Prostate gland (tissue), 2 donors: ENCODE measurements around the gene MT1H. TPM values are rescaled to one million over a fixed set of nuclear protein-coding genes. Genes with fewer than 3 reads are reported as not detected.

ENCODE experiments used
- DNase-seq: peaks from one replicate; pipeline ENCODE4 v3.0.0-alpha.2; 2019; ENCODE audit warnings: low spot score
- H3K27ac ChIP-seq, 2 donors: fragments of 200-600 bp; sonication (generic); 2 replicates each; pipeline ENCODE4 v1.5.1; 2017 to 2019
- H3K27me3 ChIP-seq: fragments of 200-600 bp; sonication (generic); replicated peaks from 2 replicates; pipeline ENCODE4 v1.5.1; 2019; ENCODE audit not compliant: insufficient read depth
- H3K36me3 ChIP-seq, 2 donors: fragments of 200-600 bp; sonication (generic); 1 replicate in 1 of 2; 2 replicates in 1 of 2; pipeline versions ENCODE4 v1.5.1 to v1.8.1; 2017 to 2019
- H3K4me1 ChIP-seq: fragments of 200-600 bp; sonication (generic); replicated peaks from 2 replicates; pipeline ENCODE4 v1.5.1; 2019
- H3K4me3 ChIP-seq, 2 donors: fragments of 200-600 bp; sonication (generic); 2 replicates each; pipeline ENCODE4 v1.5.1; 2017 to 2019
- H3K9me3 ChIP-seq: fragments of 200-600 bp; sonication (generic); 2 replicates; pipeline ENCODE4 v1.5.1; 2017
- CTCF ChIP-seq, 4 experiments: fragments of 200-600 bp in 2 of 4; fragments of 450-650 bp in 2 of 4; sonication (generic) in 2 of 4; IDR thresholded peaks; 1 replicate in 3 of 4; 2 replicates in 1 of 4; pipeline ENCODE4 v1.5.1; 2016 to 2019; ENCODE audit warnings: antibody characterized with exemption in 4 of 4, mild to moderate bottlenecking in 2 of 4, moderate library complexity in 2 of 4
- POLR2A ChIP-seq: fragments of 450-650 bp; IDR thresholded peaks from one replicate; pipeline ENCODE4 v1.6.1; 2016; ENCODE audit warnings: antibody characterized with exemption, mild to moderate bottlenecking
- POLR2AphosphoS5 ChIP-seq: sonication (generic); formaldehyde crosslinking; IDR thresholded peaks from one replicate; pipeline ENCODE4 v1.6.1; 2017; ENCODE audit warnings: antibody characterized with exemption
- WGBS: methylation state at CpG from one replicate; pipeline ENCODE4 v1.1.5; 2018; 5-methylcytosine and 5-hydroxymethylcytosine counted together
- intact Hi-C: fragments of 100-400 bp; cut with DNase I; formaldehyde crosslinking; loops from one replicate; pipeline ENCODE4 v1.14.2; 2022
- total RNA-seq, 2 donors: library from RNA; depleted of rRNA; stranded (reverse); fragments of >200 nt; gene quantifications; one replicate each; pipeline ENCODE4 v1.1.0, GENCODE V29; 2016

MT1H gene
- total RNA-seq, 2 donors from 2014 or later = 10.5 TPM; not detected in 1

DNA sequence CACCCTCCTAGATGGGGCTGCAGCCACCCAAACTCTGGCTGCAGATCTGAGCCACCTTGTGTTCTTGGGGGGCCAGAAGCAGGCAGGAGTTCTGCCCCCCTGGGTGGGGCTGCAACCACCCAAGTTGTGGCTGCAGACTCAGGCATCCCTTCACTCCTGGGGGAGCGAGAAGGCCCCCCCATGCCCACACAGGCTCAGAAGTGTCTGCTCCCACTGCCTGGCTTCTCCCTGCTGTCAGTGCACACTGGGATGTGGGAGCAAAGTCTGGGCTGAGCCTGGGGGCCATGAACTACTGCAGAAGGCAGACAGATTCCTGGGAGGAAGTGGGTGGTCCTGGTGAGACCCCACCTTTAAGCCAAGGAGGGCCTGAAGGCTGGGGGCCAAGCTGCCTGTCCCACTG, 25.6 kb downstream of the MT1H start:
- intact Hi-C loops = no loop called here
- no peak overlapping the region for H3K27ac ChIP-seq
- no peak overlapping the region for H3K4me3 ChIP-seq
- no peaks in the 10 kb centered on the region for H3K9me3 ChIP-seq
- H3K4me1 ChIP-seq = no peaks in the 10 kb centered on the region
- H3K36me3 ChIP-seq = no peaks in the 10 kb centered on the region
- no peak for TF ChIP-seq CTCF (IDR thresholded peaks at IDR 0.05)
- TF ChIP-seq POLR2AphosphoS5 = no peak
- no peak for TF ChIP-seq POLR2A
- WGBS = 88% methylated on average over 1 of the region's 1 CpG
- DNase-seq = no peak
- H3K27me3 ChIP-seq = no peaks in the 10 kb centered on the region

- 87% methylated on average over 5 of the region's 5 CpGs for WGBS
- intact Hi-C loops = no loop called here
- Histone ChIP-seq H3K4me1 (no peaks in the 10 kb centered on the region), H3K4me3 (no peak overlapping the region), H3K9me3 (no peaks in the 10 kb centered on the region), H3K27ac (no peak overlapping the region), H3K36me3 (no peaks in the 10 kb centered on the region), H3K27me3 (no peaks in the 10 kb centered on the region)
- TF ChIP-seq POLR2AphosphoS5 (no peak), CTCF (IDR thresholded peaks at IDR 0.05) (no peak), POLR2A (no peak)
- DNase-seq = no peak
Observed at GRCh38 chr16:56697456-56698155, 28.0 kb downstream of the MT1H start.

GRCh38 chr16:56700195-56700594, 30.6 kb downstream of the MT1H start:
- intact Hi-C loops = loop anchor here (2.0 to 5.0 kb wide), 3 partner anchors 25 to 185 kb away; no protein-coding TSS in a partner anchor

DNA sequence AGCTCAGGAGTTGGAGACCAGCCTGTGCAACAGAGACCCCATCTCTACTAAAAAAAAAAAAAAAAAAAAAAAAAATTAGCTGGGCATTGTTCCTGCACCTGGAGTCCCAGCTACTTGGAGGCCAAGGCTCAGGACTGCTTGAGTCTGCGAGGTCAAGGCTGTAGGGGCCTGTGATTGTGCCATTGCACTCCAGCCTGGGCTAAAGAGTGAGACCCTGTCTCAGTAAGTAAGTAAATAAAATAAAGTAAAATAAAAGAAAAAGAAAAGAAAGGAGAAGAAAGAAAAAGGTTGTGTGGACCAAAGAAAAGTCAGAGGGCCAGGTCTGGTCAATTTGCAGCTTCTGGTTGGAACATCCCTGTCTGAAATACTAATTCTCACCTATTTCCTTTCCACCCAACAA, 31.0 kb downstream of the MT1H start:
- H3K27ac ChIP-seq = no peak overlapping the region
- no peak for DNase-seq
- intact Hi-C loops = loop anchor here (2.0 to 5.0 kb wide), 3 partner anchors 26 to 186 kb away; no protein-coding TSS in a partner anchor

More at GRCh38 chr16:56700195-56700594, 30.6 kb downstream of the MT1H start:
- 52% methylated on average over 1 of the region's 1 CpG for WGBS
- H3K4me1 ChIP-seq = no peaks in the 10 kb centered on the region
- H3K27ac ChIP-seq = no peak overlapping the region
- DNase-seq = no peak
- H3K9me3 ChIP-seq = no peaks in the 10 kb centered on the region
- H3K27me3 ChIP-seq = no peaks in the 10 kb centered on the region
- H3K4me3 ChIP-seq = no peak overlapping the region
- H3K36me3 ChIP-seq = no peaks in the 10 kb centered on the region
- no peak for TF ChIP-seq POLR2A
- no peak for TF ChIP-seq CTCF (IDR thresholded peaks at IDR 0.05)
- TF ChIP-seq POLR2AphosphoS5 = no peak

More for the DNA sequence above, 31.0 kb downstream of the MT1H start:
- Histone ChIP-seq H3K4me3 (no peak overlapping the region), H3K4me1 (no peaks in the 10 kb centered on the region), H3K9me3 (no peaks in the 10 kb centered on the region), H3K36me3 (no peaks in the 10 kb centered on the region), H3K27me3 (no peaks in the 10 kb centered on the region)
- 97% methylated on average over 1 of the region's 1 CpG for WGBS
- TF ChIP-seq POLR2AphosphoS5 = no peak
- TF ChIP-seq POLR2A = no peak
- TF ChIP-seq CTCF (IDR thresholded peaks at IDR 0.05) = no peak
